Activated CD8-positive, alpha-beta T cell treated with anti-CD3 and anti-CD28 coated beads for 36 hours (primary cell): ENCODE data around the gene SPATA3. TPM values are rescaled to one million over a fixed set of nuclear protein-coding genes. Genes with fewer than 3 reads are reported as not detected.

Experiments
- ATAC-seq: fragments of 200-7000 bp; cut with Tn5 transposase; one replicate; pipeline ENCODE4 v1.10.0; 2021; ENCODE audit warnings: mild to moderate bottlenecking, moderate library complexity
- CTCF ChIA-PET: fragments of 350-600 bp; sonication (Branson Sonifier 250); formaldehyde crosslinking; loops from one replicate; lab custom pipeline; 2021; ENCODE audit warnings: antibody characterized with exemption; lab: Charles Lee
- POLR2A ChIA-PET: fragments of 350-600 bp; sonication (Branson Sonifier 250); formaldehyde crosslinking; loops from one replicate; lab custom pipeline; 2021; ENCODE audit warnings: antibody characterized with exemption; lab: Charles Lee
- DNase-seq: peaks from one replicate; pipeline ENCODE4 v3.0.0-alpha.2; 2020
- H3K27ac Mint-ChIP-seq: one replicate; pipeline ENCODE4 v1.8.0; 2021; ENCODE audit warnings: mild to moderate bottlenecking, mixed read lengths
- H3K27me3 Mint-ChIP-seq: one replicate; pipeline ENCODE4 v1.8.0; 2021; ENCODE audit warnings: mixed read lengths
- H3K36me3 Mint-ChIP-seq: one replicate; pipeline ENCODE4 v1.8.0; 2021; ENCODE audit warnings: low read depth, mixed read lengths
- H3K4me1 Mint-ChIP-seq: one replicate; pipeline ENCODE4 v1.8.0; 2021; ENCODE audit warnings: low read depth, mixed read lengths
- H3K4me3 Mint-ChIP-seq: one replicate; pipeline ENCODE4 v1.8.0; 2021; ENCODE audit warnings: mild to moderate bottlenecking, moderate library complexity, mixed read lengths
- H3K9me3 Mint-ChIP-seq: one replicate; pipeline ENCODE4 v1.8.0; 2021; ENCODE audit warnings: mixed read lengths
- CTCF ChIP-seq: fragments of 200-600 bp; IDR thresholded peaks from one replicate; pipeline ENCODE4 v1.8.0; 2022; ENCODE audit warnings: antibody characterized with exemption, mild to moderate bottlenecking
- intact Hi-C: fragments of 100-400 bp; cut with micrococcal nuclease; formaldehyde crosslinking; loops from one replicate; pipeline ENCODE4 v1.10.0; 2022
- total RNA-seq, 2 experiments: library from RNA; stranded (reverse); gene quantifications; one replicate each; pipeline ENCODE4 v1.2.3, GENCODE V29; 2021

The SPATA3 gene
- total RNA-seq, 2 experiments from 2014 or later: 0.59 to 0.76 TPM

GRCh38 chr2:230980468-230980867 lies 15.5 kb upstream of the SPATA3 start:
- peaks cover 83% of the 10 kb centered on the region for H3K4me1 Mint-ChIP-seq
- H3K27ac Mint-ChIP-seq: peak overlapping the region; percentile 10
- intact Hi-C loops: no loop called here
- no peak for TF ChIP-seq CTCF
- ChIA-PET POLR2A (interaction anchor here (1.4 kb wide), 1 partner anchor 54 kb away, joined by 4 read pairs; no protein-coding TSS in a partner anchor), CTCF (interaction anchor here (9.6 to 10.6 kb wide), 2 partner anchors 53 to 75 kb away, joined by 181 to 437 read pairs; partner anchors contain the start of gene GPR55)
- peaks cover 3% of the 10 kb centered on the region for H3K36me3 Mint-ChIP-seq
- no peaks in the 10 kb centered on the region for H3K9me3 Mint-ChIP-seq
- no peak for ATAC-seq
- no peak for DNase-seq
- H3K4me3 Mint-ChIP-seq: peak overlapping the region; percentile 3
- H3K27me3 Mint-ChIP-seq: no peaks in the 10 kb centered on the region

DNA sequence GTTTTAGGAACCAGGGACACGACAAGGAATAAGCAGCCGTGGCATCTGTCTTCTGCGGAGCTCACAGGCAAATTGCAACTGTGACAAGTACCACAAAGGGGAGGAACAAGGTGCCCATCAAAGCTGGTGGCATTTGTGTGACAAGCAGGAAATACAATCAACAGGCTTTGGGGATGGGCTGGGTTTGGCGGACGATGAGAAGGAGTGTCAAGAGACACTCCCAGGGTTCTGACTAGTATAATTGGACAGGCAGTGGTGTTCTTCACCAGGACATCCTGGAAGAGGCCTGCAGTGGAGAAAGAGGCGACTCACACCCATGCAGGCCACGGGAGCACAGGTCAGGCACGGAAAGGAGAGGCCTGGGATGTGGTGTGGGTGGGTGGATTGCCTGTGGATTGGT lies 14.2 kb upstream of the SPATA3 start:
- intact Hi-C loops: no loop called here
- POLR2A ChIA-PET: interaction anchor here (0.7 to 6.6 kb wide), 2 partner anchors 27 to 57 kb away, joined by 3 to 86 read pairs; partner anchors contain the start of gene GPR55
- CTCF ChIA-PET: interaction anchor here (1.1 to 10.6 kb wide), 4 partner anchors 35 to 157 kb away, joined by 3 to 437 read pairs (median 92); partner anchors contain the start of gene GPR55
- Mint-ChIP-seq H3K4me1 (peaks cover 80% of the 10 kb centered on the region), H3K27ac (peak overlapping the region; percentile 57), H3K9me3 (no peaks in the 10 kb centered on the region), H3K36me3 (peaks cover 3% of the 10 kb centered on the region), H3K27me3 (no peaks in the 10 kb centered on the region), H3K4me3 (peak overlapping the region; percentile 67)
- TF ChIP-seq CTCF: no peak
- ATAC-seq (peak; percentile 54), DNase-seq (peak; percentile 72)

DNA sequence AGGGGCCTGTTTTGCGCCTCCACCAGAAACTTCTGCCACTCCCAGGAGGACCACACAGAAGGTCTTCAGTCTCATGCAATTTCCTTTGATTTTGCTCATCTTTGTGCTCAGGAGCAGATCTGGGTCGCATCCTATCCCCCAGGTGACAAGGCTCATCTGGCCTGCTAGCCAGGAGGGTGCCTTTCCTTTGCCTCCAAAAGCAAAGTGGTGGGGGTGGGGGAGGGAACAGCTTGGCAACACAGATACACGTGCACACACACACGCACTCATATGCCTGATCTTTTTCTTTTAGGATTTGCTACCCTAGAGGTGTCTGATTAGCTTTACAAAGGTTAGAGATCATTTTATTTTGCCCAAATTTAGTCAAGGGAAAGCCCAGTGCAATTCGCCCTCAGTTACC lies 13.8 kb upstream of the SPATA3 start:
- DNase-seq: no peak
- ChIA-PET CTCF (interaction anchor here (0.6 to 10.6 kb wide), 5 partner anchors 32 to 158 kb away, joined by 3 to 437 read pairs (median 4); partner anchors contain the start of gene GPR55), POLR2A (interaction anchor here (0.7 to 6.6 kb wide), 3 partner anchors 7 to 58 kb away, joined by 3 to 86 read pairs (median 4); partner anchors contain the start of gene GPR55)
- intact Hi-C loops: no loop called here
- no peak for TF ChIP-seq CTCF
- no peaks in the 10 kb centered on the region for H3K27me3 Mint-ChIP-seq
- no peaks in the 10 kb centered on the region for H3K9me3 Mint-ChIP-seq
- H3K4me3 Mint-ChIP-seq: peak overlapping the region; percentile 67
- no peak for ATAC-seq
- H3K36me3 Mint-ChIP-seq: peaks cover 3% of the 10 kb centered on the region
- peaks cover 80% of the 10 kb centered on the region for H3K4me1 Mint-ChIP-seq
- H3K27ac Mint-ChIP-seq: peak overlapping the region; percentile 43

- intact Hi-C loops: no loop called here
- H3K4me3 Mint-ChIP-seq: peak overlapping the region; percentile 67
Observed at GRCh38 chr2:230982528-230982927, 13.4 kb upstream of the SPATA3 start.

More at GRCh38 chr2:230982528-230982927, 13.4 kb upstream of the SPATA3 start:
- H3K27ac Mint-ChIP-seq: peak overlapping the region; percentile 43
- peaks cover 3% of the 10 kb centered on the region for H3K36me3 Mint-ChIP-seq
- DNase-seq: no peak
- H3K9me3 Mint-ChIP-seq: no peaks in the 10 kb centered on the region
- peaks cover 77% of the 10 kb centered on the region for H3K4me1 Mint-ChIP-seq
- ChIA-PET CTCF (interaction anchor here (0.6 to 10.6 kb wide), 4 partner anchors 32 to 158 kb away, joined by 3 to 437 read pairs (median 92); partner anchors contain the start of gene GPR55), POLR2A (interaction anchor here (0.6 to 6.6 kb wide), 4 partner anchors 8 to 158 kb away, joined by 3 to 86 read pairs (median 6); partner anchors contain the start of gene GPR55)
- no peak for TF ChIP-seq CTCF
- no peak for ATAC-seq
- no peaks in the 10 kb centered on the region for H3K27me3 Mint-ChIP-seq
